GM10266 (cell line): ENCODE results near the gene CNKSR3.
"Not testable (repeated sequence)": the region's sequence is repeated elsewhere in the genome, so short reads cannot be mapped to it uniquely, and the experiment has no call there.

Experiments
- DNase-seq: peaks from one replicate; pipeline ENCODE4 v3.0.0; 2012; ENCODE audit errors: extremely low spot score
- TF ChIP-seq, protein P1 (sequence below): IDR thresholded peaks from 2 replicates; pipeline ENCODE4 v1.5.1; 2012; ENCODE audit warnings: mild to moderate bottlenecking, low read depth; ENCODE audit not compliant: control insufficient read depth, insufficient read depth; ENCODE audit errors: missing control alignments

The CNKSR3 gene

DNA sequence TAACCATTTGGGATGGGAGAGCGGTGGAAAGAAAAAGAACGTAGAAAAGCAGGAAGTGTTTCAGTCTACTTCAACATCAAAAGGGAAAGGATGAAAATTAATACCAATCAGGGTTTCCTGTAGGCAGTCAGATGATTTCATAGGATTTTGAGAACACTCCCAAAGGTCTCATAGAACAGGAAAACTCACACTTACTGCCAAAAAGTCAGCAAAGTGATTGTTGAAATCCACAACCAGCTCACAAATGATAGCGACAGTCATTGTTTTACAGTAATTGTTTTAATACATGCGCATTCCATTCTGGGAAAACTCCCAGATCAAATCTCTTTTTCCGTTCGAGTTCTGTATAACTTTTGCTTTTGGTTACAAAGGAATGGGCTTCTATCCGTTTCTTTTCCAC lies 5.3 kb upstream of the CNKSR3 start:
- no peak for DNase-seq
- TF ChIP-seq, protein P1, sequence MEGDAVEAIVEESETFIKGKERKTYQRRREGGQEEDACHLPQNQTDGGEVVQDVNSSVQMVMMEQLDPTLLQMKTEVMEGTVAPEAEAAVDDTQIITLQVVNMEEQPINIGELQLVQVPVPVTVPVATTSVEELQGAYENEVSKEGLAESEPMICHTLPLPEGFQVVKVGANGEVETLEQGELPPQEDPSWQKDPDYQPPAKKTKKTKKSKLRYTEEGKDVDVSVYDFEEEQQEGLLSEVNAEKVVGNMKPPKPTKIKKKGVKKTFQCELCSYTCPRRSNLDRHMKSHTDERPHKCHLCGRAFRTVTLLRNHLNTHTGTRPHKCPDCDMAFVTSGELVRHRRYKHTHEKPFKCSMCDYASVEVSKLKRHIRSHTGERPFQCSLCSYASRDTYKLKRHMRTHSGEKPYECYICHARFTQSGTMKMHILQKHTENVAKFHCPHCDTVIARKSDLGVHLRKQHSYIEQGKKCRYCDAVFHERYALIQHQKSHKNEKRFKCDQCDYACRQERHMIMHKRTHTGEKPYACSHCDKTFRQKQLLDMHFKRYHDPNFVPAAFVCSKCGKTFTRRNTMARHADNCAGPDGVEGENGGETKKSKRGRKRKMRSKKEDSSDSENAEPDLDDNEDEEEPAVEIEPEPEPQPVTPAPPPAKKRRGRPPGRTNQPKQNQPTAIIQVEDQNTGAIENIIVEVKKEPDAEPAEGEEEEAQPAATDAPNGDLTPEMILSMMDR, result no peak

DNA sequence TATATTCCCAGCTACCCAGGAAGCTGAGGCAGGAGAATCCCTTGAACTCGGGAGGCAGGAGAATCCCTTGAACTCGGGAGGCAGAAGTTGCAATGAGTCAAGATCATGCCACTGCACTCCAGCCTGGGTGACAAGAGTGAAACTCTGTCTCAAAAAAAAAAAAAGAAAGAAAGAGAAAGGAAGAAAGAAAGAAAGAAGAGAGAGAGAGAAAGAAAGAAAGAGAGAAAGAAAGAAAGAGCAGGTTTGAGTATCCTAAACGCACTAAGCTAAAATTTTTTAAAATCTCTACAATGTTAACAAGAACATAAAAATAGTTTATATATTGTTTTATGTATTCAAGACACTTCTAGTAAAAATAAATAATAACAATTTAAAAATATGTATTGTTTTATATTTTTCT lies 4.6 kb upstream of the CNKSR3 start:
- not testable (repeated sequence) for DNase-seq

DNA sequence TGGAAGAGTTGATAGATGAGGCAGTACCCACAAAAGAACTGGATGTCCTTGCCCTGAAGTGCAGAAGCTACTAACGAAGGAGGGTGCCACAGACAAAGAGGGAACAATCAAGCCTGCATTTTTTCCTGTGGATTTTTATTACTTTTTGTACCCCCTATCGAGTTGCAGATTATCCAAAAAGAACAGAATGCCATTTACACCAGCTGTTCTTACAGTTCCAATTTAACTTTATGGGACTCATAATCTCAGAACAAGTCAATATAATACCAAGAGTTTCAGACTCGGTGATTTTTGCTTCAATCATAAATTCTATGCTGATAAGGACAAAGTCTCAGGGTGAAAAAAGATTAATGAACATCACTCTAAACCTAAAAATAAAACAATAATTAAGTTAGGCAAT lies 4.0 kb upstream of the CNKSR3 start:
- no peak for DNase-seq
- TF ChIP-seq, protein P1, result no peak

DNA sequence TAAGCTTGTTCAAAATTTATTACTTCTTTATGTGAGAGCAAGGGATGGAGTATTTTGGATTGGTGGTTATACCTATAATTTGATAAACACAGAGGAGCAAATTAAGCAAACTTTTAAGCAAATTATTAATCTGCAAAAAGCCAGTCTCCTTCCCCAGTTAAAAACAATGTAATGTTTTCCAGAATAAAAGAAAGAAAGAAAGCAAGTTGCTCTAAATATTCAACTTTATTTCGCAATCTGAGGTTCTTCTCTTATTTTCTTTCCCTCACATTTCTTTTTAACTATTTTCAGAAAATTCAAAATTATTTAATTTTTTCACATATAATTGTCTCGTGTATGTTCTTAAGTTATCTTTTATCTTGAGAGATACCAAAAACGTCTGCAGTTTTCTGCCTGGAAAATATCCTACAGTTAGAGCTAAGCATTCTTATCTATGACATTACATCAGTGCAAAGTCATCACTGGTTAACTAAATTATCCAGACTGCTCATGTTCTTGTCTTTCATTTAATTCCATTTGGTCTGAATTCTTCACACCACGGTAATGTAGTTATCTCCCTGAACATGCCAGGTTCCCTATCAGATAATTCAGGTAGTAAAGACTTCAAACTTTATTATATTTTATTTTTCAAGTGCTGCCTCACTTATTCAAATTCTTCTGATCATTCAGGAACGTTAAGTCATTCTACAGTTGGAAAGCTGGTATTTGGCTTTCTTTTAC lies 3.3 kb upstream of the CNKSR3 start:
- DNase-seq, result no peak
- TF ChIP-seq, protein P1, result no peak

DNA sequence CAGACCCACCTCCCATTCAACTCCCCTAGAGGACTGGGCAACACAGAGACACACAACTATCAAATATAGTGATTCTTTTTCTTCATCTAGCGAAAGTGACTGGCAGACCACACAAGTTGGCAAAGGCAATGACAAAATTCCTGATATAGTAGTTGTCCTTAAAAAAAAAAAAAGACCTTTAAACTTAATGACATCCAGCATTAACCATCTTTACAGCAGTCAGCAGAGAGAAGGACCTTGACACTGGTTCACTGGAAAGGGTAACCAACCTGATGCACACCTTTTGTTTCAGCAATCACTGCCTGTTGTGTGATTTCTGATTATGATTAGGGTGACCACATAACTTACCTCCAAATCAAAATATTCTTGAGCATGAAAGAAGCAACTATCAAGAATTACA lies 1.7 kb upstream of the CNKSR3 start:
- TF ChIP-seq, protein P1, result no peak
- DNase-seq, result no peak

DNA sequence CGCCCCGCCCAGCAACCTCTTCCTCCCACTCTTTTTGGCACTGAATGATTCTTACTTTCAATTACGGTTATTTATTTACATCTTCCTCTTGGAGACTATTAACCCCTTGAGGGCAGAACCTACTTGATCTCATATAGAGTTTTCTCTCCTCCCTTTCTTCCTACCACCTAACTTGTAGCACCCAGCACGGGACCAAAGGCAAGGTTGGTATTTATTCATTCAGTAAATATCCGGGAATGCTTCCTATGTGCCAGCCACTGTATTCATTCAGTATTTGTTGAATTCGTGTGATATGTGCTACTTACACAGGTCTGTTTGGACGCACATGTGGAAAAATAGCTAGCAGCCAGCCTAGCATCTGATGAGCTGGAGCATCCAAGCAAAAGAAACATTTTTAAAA lies 1.3 kb upstream of the CNKSR3 start:
- TF ChIP-seq, protein P1, result no peak
- no peak for DNase-seq

DNA sequence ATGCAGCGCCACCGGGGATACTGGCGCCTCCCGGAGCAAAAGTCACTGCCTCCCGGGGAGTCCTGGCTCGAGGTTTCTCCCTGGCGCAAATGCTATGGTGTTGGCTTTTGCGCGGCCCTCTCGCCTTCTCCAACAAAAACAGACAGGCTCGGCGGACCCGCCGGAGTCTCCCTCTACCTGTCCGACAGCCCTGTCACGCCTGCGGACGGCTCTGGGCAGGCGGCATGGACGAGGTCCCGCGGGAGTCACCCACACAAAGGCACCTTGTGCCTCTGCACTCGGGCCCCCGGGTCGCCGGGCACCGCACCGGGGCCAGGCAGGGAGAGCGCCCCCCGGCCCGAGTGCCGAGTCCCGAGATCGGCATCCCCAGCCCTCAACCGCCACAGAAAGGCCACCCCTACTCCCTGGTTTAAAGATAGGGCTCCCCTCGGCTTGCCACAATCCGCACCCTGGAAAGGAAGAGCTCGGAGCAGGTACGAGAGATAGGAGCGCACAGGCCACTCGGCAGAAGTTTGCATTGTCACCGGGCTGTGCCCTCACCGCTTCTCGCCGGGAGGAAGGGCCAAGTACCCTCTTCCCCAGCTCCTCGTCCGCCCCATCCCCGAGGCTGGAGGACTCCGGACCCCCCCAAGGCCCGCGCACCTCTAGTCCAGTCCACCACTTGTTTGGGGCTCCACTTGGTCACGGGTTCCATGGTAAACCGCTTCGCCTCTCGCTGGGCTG lies 903 bp downstream of the CNKSR3 start:
- TF ChIP-seq, protein P1, result peak; percentile 0
- peak; percentile 29 for DNase-seq
